GM21515 (cell line): ENCODE measurements around the gene PDILT.

Experiments
- ATAC-seq: cut with Tn5 transposase; IDR thresholded peaks from one replicate; pipeline ENCODE4 v1.9.1; 2021; ENCODE audit not compliant: unreplicated experiment

The PDILT gene

DNA sequence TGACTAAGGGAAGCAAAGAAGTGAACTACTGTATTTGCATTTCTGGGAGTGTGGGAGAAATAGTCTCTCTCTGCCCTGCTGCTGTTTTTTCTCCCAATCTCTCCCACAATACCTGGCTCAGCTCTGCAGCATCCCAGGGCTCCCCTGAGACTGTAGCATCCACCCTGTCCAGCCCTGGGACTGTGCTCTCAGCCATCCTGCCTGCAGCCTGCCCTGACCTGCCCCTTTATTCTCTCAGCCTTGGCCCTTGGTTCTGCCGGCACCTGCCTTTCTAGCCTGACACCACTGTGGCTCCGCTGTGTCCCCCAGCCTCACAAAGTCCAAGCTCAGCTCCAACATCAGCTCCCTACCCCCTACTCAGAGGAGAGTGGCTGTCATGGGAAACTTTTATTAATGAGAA is 1.9 kb downstream of the PDILT start:
- ATAC-seq, result no peak

- ATAC-seq, result no peak
These were observed 3.0 kb downstream of the PDILT start for GRCh38 chr16:20401475-20402016.

DNA sequence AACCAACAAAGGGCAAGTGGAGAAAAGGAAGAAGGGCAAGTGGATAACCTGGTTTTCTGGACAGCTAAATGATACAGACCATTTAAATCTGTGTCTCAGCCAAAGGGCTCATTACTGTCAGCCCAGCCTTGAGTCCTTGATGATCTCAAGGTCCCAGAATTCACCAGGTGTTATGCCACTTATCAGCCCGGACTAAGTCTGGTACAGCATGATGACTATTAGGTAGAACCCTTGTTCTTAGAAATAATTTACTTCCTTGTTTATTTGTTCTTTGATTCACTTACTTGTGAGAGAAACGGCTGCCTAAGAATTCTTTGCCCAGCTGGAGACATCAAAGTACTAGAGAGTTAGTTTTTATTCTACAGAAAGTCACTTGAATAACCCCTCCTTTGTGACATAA is 3.5 kb downstream of the PDILT start:
- ATAC-seq, result no peak

DNA sequence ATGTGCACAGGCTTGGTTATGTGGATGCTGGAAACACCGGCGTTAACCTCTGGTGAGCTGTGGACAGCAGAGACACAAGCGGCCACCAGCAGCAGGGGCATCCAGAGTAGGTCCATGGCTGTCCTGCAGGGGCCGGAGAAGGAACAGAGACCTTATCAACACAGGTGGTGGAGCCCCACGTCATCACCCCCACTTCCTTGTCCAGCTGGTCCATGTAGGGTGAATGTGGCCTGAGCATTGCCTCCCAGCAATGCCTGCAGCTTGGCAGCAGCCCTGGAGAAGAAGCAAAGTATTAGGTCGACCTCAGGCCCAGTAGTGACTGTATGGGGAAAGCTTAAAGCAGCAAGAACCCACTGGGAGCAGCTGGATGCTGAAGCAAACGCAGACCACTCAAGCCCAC is 5.4 kb downstream of the PDILT start:
- ATAC-seq, result no peak

DNA sequence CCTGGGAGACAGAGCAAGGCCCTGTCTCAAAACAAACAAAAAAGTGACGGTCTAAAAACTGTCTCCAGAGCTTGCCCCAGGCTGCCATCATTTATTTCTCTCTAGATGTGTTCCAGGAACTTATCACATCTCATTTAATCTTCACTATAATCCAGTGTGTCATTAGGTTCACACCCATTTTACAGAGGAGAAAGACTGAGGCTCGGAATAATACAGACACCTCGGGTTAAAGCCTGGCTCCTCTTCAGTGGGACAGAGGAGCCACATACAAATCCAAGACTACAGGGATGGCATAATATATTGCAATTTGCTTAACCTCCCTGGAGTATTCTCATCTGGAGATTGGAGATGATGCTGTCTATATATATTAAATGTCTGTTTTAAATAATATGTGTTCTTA is 5.9 kb downstream of the PDILT start:
- ATAC-seq, result no peak

GRCh38 chr16:20397468-20398074 is 7.0 kb downstream of the PDILT start:
- no peak for ATAC-seq

DNA sequence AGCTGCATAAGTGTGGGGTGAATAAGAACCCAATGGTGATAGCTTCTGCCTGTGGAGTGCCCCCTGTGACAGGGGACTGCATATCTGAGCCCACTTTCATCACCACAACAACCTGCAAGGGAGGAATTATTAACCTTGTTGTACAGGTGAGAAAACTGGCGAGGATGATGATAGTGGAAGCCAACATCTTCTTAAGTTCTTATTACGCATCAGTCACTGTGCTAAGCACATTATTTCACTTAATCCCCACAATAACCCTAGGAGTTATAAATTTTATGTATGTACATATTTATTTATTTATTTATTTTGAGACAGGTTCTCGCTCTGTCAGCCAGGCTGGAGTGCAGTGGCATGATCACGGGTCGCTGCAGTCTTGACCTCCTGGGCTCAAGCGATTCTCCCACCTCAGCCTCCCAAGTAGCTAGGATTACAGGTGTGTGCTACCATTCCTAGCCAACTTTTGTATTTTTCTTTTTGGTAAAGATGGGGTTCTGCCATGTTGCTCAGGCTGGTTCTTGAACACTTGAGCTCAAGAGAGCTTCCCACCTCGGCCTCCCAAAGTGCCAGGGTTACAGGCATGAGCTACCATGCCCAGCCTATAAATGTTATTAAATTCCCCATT is 7.6 kb downstream of the PDILT start:
- ATAC-seq, result no peak

DNA sequence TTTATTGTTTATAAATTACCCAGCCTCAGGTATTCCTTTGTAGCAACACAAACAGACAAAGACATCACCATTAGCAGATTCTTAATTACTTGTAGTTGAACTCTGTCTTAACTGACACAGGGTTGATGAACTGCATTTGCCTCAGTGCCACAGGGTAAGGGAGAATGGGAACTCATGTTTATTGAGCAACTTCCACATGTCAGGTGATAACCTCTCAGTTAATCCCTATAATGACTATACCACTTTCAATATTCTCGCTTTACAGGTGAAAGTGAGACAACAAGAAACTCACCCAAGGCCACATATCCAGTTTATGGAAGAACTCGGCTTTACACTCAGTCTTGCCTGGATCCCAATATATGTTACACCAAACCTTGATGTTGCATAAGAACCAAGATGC is 8.6 kb downstream of the PDILT start:
- ATAC-seq, result no peak

DNA sequence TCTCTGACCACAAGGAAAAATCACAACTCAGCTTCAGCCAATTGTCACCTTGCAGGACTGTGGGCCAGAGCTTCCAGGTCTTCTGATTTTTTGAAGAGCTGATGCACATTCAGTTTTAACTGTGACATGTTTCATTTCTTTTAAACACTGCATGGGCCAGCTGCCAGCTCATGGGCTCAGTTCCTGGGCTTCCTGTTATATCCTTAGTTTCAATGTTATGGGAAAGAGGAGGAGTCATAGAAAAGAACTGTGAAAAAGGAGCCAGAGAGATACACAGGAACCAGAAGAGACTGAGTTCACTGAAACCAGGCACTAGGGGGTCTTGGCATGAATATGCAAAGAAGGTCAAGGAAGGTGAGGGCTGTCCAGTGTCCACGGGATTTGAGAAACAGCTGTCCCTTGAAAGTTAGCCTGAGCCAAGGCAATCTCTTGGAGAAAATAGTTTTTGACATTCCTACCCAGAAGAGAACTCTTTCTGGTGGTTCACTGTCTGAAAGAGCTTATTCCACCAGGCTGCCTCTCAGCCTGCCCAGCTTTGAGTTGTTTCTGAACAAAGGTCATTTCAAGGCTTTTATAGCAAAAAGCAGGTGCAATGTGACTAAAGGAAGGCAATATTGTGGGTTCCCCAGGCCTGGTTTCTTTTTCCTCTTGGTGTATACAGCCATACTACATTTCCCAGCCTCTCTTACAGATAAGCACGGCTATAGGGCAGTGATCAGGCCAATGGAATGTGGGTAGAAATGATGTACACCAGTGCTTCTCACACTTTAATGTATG is 10.5 kb downstream of the PDILT start:
- ATAC-seq, result no peak

DNA sequence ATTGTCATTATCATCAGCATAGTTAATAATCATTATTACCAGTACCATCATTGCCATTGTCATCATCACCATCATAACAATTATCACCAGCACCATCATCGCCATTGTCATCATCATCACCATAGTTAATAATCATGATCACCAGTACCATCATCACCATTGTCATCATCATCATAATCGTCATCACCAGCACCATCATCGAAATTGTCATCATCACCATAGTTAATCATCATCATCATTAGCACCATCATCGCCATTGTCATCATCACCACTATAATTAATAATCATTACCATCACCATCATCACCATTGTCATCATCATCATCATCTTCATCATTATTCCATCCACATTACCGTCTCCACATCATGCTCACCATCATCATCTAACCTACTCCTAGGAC is 13.5 kb downstream of the PDILT start:
- ATAC-seq, result no peak

DNA sequence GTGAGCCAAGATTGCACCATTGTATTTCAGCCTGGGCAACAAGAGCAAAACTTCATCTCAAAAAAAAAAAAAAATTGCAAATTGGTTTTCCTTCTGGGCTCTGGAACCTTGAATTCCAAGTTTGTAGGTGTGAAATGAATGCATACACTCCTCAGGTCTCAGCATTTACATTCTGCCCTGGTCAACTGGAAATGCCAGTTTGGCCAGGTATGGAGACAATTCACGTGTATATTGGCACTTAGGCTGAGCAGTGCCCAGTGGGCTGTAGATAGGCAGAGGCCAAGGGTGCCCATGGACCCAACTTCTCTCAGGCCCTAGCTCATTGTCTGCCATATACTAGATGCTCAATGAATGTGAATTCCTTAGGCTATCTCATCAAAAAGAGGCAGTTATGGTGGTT is 15.7 kb downstream of the PDILT start:
- no peak for ATAC-seq

DNA sequence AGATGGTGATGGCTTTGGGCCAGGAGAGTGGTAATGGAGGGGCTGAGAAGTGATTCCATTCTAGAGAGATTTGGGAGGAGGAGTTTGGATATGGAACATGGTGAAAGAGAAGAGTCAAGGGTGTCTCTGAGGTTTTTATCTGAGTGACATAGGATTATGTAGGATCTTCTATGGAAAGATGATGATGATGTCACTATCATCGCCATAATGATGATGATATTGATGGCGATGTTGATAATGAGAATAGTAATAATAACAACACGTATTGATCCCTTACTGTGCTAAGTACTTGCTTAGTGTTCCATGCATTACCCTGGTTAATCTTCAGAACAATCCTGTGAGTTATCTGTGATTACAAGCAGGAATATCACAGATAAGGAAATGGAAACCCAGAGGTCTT is 16.6 kb downstream of the PDILT start:
- no peak for ATAC-seq

- ATAC-seq, result no peak
These were observed 18.4 kb downstream of the PDILT start for GRCh38 chr16:20385844-20386832.

- ATAC-seq, result no peak
These were observed 21.2 kb downstream of the PDILT start for GRCh38 chr16:20383106-20384029.

DNA sequence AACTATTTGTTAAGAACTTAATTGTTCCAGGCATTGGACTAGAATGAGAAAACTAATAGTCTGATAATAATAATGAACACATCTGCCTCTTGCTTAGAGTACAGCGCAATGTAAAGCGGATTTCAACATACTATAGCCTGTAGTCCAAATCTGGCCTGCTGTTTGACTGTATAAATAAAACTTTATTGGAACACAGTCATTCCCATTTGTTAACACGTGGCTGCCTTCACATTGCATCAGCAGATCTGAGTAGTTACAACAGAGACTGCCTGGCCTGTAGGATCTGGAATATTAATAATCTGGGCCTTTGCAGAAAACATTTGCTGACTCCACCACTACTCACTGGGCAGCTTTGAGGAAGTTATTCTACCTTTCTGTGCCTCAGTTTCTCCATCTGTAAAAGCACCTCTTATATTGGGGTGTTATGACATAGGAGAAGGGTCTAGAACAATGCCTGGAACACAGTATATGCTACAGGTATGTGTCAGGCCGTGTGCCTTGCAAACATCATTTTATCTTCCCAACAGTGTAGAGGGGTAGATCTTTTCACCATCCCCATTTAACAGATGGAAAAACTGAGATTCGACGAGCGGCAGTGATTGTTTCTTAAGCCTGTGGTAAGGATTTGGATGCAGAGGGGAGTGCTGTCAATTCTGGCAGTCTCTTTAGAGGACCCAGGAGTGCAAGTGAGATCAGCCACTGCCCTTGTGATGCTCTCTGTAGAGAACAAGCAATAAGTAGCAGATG is 22.2 kb downstream of the PDILT start:
- ATAC-seq, result no peak

- ATAC-seq, result no peak
These were observed 23.8 kb downstream of the PDILT start for GRCh38 chr16:20380782-20381181.

GRCh38 chr16:20377181-20377580 is 27.4 kb downstream of the PDILT start:
- ATAC-seq, result no peak

GRCh38 chr16:20372701-20373100 is 31.8 kb downstream of the PDILT start:
- no peak for ATAC-seq

DNA sequence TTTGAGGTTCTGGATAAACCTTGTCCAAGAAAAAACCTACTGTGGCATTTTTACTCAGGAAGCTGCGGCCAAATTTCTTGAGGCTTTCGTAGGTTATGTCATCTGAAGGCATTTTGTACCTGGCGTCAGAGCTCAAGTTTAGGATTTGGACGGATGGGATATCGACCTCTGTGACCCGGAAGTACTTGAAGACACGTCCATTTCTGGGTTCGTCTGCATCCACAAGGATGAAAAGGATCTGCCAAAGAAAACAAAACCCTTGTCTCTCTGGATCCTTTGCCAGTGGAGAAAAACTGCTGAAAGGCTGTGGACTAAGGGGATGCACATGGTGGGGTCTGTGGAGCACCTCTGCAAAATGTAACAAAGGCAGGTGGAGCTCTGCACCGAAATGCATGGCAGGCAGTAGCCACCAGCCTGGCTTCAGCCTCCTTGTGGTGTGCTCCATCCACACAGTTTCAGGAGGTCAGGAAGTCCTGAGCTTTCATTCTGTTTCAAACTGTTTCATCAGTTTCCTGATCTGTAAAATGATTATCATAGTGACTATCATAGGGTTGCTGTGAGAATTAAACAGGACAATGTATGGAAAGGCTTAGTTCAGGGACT is 35.0 kb downstream of the PDILT start:
- no peak for ATAC-seq
